CD4-positive, alpha-beta T cell treated with Interleukin-15 for 4 hours (primary cell): ENCODE data around the gene SZT2.

ENCODE experiments used
- DNase-seq: peaks from one replicate; pipeline ENCODE4 v3.0.0-alpha.2; 2020; ENCODE audit warnings: low spot score

SZT2 gene

DNA sequence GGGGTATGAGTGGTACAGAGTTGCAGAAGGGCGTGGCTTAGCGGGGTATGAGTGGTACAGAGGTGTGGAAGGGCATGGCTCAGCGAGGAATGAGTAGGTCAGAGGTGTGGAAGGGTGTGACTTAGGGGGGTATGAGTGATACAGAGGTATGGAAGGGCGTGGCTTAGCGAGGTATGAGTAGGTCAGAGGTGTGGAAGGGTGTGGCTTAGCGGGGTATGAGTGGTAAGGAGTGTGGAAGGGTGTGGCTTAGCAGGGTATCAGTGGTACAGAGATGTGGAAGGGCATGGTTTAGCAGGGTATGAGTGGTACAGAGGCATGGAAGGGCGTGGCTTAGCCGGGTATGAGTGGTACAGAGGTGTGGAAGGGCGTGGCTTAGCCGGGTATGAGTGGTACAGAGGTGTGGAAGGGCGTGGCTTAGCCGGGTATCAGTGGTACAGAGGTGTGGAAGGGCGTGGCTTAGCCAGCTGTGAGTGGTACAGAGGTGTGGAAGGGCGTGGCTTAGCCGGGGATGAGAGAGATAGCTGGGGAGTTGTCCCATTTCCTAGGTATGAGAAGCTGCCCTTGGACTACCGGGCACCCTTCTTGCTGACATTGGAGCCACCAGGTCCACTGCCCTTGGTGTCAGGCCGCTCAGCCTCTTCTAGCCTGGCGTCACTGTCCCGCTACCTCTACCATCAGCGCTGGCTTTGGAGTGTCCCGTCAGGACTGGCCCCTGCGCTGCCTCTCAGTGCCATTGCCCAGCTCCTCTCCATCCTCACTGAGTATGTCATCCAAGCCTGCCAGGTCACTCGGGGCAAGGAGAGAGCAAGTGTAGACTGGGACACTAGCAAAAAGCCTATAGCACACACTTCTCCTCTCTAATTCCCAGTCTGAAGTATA, 34.2 kb downstream of the SZT2 start:
- DNase-seq: peak; percentile 3

DNA sequence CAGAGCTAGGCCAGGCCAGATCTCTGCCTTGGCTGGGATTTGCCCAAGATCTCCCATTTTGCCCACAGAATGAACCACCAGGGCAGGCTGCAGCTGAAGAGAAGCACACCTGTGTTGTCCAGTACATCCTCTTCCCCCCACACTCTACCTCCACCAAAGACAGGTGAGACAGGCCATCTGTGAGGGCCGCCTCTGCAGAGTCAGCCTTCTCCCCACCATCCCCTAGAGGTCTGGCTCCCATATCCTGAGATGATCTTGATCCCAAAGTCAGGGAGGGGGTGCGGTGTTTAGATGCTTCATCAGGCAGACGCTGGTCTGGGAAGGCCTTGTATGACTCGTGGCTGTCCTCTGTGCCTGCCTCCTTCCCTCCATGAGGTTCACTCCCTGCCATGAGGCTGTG, 35.3 kb downstream of the SZT2 start:
- DNase-seq: no peak

DNA sequence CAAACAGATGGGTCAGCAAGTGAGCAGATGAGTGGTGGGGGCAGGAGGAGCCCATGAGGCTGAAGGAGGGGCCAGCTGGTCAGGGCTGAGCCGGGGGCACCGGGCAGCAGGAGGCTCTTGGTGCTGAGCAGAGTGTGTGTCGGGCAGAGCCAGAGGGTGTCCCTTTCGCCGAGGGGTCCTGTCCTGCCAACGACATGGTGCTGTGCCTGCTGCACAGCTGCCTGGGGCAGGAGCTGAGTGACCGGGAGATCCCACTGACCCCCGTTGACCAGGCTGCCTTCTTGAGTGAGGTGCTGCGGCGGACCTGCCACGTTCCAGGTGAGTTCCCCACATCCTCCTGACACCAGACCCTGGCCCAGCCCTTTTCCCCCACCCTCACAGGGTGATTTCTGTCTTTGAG, 36.5 kb downstream of the SZT2 start:
- no peak for DNase-seq

DNA sequence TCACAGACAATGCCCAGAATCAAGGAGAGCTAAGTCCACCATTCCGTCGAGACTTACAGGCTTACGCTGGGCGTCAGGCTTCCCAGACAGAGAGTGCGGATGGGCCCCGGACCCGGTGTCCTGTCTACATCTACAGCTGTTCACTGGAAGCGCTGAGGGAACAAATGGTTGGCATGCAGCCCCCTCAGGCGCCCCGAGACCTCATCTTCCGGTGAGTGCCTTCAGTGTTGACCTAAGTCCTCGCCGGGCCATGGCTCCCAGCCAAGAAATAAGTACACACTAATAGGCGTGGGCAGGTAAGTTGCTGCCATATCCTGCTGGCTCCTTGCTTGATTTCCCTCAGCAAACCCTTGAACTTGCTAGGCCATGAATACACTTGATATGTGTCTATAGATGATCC, 37.8 kb downstream of the SZT2 start:
- no peak for DNase-seq

DNA sequence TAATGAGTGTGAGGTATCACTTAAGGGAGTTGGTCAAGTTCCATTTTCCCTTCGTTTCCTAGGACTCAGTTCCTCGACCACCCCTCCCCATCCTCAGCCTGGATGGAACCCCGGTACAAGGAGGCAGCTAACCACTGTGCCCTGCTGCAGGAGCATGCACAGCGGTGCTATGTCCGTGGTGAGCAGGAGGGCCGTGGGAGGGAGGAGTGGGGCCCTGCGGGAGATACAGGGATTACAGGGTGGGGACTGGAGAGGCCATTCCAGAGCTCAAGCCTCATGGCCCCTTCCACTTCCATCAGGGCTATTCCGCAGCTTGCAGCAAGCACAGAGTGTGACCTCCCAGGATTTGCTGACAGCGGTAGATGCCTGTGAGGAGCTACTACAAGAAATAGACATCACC, 38.2 kb downstream of the SZT2 start:
- no peak for DNase-seq

DNA sequence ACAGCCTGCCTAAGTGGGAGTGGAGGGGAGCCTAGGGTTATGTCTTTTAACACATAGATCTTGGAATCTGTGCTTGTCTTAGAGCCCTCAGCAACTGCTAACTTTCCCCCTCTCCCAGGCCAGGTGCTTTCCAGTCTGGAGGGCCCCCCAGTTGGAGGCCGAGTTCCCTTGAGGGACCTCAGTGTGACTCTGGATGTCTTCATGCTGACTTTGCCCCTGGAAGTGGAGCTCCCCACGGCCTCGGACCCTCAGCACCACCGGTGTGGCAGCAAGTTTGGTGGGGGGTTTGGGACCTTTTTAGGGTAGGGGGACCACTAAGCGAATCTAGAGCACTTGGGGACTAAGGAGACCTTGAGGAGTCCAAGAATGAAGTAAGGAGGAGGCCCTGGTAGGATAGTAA, 41.1 kb downstream of the SZT2 start:
- DNase-seq: no peak

DNA sequence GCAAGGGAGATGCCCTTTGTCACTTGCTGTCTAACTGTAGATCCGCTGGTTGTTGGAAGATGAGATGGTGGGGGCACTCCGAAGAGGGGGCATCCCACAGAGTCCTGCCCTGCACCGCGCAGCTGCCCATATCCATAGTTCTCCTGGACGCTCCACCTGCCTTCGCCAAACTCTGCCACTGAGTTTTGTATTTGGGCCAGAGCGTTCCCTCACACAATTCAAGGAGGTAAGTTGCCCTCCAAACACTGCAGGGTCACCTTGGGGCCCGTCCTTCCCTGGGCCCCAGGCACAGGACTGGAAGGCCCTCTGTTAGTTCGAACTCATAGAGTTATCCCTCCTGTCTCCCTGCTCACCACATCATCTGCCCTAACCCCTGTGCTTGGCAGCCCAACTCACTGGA, 42.0 kb downstream of the SZT2 start:
- DNase-seq: no peak

DNA sequence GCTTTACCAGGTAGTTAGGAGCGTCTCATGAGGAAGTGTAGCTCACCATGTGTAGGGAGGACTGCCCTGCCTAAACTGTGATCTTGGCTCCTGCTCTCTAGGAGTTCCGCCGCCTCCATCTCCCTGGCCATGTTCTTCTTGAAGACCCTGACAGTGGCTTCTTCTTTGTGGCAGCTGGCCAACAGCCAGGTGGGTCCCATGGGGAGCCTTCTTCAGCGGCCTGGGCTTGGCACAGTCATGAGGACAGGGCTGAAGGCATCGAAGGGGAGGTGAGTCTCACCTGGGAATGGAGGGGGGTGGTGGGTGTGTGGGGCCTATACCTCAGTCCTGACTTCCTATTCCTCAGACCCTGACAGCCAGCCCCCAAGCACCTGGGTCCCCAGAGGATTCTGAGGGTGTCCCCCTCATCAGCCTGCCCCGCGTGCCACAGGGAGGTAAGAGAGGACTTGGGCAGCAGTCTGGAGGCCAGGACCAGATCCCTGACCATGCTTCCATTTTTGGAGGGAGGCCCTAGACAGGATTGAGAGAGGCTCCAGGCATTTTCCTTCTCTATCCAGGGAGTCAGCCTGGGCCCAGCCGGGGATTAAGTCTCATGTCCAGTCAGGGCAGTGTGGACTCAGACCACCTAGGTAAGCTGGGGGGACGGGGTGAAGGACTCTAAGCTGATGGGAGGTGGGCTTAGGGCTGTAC, 42.6 kb downstream of the SZT2 start:
- no peak for DNase-seq

DNA sequence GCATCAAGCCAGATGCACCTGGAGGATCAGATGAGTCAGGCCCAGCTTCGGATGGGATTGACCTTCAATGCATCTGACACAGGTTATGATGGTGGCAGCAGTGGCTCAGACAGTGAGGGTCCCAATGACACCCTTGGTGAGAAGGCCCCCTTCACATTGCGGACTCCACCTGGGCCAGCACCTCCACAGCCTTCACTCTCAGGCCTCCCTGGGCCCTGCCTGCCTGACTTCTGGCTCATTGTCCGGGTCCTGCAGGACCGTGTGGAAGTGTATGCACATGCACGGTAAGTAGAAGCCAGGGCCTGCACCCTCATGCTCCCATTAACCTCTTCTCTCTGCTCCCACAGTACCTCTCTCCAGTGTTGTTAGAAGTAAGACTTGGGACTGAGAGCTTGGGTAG, 43.2 kb downstream of the SZT2 start:
- DNase-seq: no peak

DNA sequence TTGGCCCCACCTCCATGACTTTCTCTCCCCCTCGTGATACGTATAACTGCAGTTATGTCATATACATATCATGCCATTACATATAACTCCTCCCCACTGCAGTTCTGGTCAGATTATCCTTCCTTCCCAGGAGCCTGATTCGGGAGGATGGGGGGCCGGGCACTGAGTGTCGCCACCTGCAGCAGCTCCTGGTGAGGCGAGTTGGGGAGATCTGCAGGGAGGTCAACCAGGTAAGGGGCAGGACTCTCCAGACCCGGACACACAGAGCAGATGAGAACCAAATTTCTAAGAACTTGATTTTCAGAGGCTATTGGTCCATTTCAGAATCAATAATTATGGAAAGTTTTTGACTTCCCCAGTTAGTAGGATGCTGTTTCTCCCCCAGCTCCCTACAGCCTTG, 44.6 kb downstream of the SZT2 start:
- no peak for DNase-seq

DNA sequence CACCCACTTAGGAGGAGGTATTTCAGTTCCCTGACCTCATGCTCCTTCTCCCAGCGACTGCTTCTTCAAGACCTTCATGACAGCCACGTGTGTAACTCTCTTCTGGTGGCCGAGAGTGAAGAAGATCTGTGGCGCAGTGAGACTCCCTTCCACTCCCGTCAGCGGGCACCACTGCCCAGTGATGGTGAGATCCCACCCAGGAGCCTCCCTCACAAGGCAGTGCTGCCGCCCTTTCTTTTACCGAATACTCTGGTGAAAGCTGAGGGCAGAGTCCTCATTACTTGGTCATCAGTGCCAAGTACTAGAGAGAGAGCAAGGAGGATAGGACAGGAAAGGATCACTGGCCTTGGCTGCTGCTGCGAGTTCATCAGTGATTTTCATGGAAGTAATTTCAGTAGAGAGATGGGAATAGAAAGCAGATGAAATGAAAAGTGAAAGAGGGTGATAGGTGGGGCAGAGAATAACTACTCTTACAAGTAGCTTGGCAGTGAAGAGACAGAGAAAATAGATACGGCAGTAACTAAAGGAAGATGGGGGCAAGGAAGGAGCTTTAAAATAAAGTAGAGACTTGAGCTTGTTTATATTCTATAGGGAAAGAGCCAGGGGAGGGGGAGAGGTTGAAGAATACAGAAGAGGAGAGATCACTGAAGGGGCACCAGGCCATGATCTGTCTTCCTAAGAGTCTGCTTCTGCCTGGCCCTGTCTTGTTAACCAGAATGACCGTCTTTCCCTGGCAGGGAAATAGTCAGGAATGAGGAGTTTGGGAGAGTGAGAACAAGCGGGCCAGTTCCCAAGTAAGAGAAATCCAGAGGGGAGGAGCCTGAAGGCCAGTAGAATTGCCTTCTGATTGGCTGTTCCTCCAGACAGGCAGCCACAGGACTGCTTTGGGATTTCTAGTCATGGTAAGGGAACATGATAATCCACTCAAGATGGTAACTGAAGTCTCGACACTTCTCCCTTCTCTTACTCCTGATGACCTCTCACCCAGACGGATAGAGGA, 45.7 kb downstream of the SZT2 start:
- no peak for DNase-seq

DNA sequence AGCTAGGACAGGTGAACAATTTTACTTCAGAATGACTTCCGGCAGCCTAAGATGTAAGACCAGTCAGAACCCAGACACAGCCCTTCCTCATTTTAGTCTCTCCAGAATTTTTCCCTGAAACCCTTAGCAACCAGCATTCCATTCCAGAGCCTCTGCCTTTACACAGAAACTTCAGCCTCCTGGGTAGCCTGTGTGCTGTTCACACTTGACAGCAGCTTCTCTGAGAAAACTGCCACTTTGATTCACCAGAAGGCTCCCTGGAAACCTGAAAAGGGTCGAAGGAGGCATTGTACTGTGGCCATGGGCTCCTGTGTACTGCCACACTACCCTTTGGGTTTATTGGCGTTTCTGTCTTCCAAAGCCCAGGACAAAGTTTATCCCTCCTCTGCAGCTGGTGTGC, 46.7 kb downstream of the SZT2 start:
- DNase-seq: no peak

DNA sequence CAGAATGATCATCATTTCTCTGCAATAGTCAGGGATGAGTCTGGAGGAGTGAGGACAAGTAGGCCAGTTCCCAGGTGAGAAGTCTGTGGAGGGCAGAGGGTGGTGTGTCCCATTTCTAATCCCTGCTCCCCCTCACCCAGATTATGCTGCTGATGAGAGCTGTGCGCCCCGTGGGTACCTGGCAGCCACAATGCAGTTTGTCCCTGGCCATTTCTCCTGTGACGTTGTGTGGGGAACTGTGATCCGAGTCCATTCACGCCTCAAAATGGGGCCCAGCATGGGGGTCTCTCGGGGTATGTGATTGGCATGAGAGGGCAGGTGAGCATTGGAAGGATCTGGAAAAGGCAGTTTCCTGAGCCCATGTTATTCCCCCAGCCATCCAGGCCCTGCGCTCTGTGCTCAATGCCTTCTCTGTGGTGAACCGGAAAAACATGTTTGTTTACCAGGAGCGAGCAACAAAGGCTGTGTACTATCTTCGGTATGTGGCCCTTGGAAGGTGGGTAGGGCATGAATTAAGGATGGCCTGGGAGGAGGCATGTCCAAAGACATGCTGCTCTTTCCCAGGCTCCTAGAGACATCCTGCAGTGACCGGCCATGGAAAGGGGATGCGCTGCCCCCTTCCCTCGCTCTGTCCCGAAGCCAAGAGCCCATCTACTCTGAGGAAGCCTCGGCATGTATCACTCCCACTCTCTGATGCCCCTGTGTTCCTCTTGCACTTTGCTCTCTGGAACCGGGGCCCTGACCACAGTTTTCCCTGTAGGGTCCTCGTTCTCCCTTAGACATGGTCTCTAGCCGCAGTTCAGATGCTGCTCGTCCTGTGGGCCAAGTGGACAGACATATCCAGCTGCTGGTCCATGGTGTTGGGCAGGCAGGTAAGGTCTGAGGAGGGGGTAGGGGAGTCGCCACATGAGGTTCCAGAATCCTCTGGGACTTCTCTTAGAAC, 47.6 kb downstream of the SZT2 start:
- DNase-seq: no peak

DNA sequence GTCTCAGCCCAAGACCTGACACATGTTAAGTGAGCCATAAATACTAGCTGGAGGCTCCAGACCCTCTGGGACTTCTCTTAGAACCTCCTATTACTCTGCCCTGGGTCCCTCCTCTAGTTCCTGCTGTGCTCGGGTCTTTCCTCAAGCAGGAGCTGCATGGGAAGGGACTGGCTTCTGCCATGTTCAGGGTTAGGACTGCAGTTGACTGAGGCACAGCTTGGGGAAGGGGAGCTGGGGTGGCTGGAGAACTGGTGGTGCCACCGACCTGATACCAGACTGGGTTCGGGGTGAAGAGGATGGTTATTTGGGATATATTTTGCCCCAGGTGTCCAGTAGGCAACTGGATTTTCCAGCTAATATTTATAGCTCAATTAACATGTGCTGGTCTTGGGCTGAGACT, 48.3 kb downstream of the SZT2 start:
- DNase-seq: no peak

DNA sequence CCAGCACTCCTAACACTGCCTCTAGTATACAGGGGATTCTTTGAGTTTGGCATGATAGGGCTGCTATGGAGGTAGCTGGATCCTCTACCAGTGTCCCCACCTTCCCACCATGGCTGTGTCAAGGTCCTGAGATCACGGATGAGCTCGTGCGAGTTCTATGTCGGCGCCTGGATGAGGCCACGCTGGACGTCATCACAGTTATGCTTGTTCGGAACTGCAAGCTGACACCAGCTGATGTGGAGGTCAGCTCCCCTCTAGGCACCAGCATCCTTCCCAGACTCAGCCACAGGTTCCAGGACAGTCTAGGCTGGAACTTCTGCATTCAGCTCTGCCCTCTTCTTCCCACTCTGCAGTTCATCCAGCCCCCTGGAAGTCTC, 48.9 kb downstream of the SZT2 start:
- DNase-seq: no peak

DNA sequence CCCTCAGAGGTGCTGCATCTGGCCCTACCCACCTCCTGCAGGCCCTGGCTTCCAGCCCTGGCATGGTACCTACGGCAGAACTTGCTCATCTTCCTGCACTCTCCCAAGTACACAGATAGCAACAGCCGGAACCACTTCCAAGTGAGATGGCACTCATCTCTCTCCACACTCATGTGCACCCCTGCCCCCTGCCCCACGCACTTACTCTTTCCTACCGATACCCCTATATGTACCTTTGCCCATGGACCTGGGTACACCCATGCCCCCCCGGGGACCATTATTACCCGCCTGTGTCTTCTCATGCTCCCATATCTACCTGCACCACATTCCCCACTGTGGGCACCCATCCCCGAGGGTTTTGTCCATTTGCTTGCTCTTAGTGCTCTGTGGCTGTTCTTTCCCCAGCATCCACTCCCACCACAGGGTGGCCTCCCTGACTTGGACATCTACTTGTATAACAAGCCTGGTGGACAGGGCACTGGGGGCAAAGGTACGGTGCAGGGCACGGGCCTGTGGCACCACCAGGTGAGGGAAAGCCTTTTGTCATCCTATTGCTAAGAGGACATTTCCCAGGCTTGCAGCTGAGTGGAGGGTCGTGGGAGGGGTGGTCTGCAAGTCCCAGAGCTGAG, 49.4 kb downstream of the SZT2 start:
- DNase-seq: no peak

DNA sequence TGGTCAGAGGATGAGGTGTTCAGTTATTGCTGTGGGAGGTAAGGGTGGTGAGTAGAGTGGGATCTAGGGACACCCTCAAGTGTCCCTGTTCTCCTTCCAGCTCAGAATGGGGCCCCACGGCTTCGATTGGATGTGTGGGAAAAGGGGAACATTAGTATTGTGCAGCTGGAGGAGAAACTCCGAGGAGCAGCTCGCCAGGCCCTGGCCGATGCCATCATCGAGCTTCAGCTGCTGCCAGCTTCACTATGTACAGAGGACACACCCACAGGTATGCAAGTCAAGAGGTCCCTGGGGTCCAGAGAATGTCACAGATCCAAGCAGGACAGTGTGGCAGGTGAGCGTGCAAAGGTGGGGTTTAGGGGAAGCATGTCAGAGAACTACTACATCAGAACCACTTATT, 50.1 kb downstream of the SZT2 start:
- DNase-seq: no peak

DNA sequence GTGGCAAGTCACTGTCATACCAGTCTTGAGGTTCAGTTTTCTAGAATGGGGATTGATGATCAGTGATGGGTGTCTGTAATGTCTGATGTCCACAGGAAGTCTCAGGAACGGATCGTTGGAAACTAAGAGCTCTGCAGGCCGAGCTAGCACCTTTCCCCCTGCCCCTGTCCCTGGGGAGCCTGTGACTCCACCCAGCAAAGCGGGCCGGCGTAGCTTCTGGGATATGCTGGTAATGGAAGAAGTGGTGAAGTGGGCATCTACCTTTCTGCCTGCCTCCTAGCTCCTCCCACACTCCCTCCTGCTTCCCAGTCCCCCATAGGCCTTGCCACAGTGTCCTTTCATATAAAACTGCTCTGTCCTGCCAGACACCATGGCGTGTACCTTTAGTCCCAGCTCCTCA, 50.7 kb downstream of the SZT2 start:
- DNase-seq: no peak

DNA sequence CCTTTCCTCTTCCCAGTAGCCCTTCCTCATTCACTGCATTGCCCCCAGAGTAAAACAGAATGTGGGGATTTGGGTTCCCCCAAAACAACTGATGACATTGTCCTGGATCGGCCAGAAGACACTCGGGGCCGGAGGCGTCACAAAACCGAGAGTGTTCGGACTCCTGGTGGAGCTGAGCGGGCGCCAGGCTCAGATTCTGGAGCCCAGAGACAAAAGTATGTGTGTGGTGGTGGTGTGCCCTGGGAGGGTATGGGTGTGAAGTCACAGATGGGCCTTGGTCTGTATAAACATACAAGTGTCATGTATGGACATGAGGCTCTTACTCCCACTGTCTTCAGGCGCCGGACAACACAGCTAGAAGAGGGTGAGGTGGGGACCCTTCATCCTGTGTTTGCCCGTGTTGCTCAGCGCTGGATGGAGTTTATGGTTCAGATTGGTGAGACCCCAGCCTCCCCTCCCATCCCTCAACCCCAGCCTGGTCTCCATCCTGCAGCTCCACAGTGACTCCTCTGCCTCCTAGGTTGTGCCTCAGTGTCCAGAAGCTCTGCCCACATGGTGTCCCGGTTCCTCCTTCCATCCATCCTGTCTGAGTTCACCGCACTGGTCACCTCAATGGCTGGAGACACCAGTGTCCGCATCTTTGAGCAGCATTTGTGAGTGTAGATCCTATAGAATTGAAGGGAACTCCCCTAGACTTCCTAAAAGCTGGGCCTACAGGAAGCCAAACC, 51.6 kb downstream of the SZT2 start:
- DNase-seq: no peak
